Stimulated activated CD4-positive, alpha-beta T cell treated with anti-CD3 and anti-CD28 coated beads, Interleukin-4, amount 100 ng/mL, for 1 hour (primary cell): ENCODE results near the gene MMD2.
A peak's percentile ranks its signal among the peaks of the same experiment; 100 is the strongest.
"Not testable (repeated sequence)": the region's sequence is repeated elsewhere in the genome, so short reads cannot be mapped to it uniquely, and the experiment has no call there.

ENCODE experiments used
- DNase-seq: peaks from one replicate; pipeline ENCODE4 v3.0.0-alpha.2; 2020

Gene MMD2

DNA sequence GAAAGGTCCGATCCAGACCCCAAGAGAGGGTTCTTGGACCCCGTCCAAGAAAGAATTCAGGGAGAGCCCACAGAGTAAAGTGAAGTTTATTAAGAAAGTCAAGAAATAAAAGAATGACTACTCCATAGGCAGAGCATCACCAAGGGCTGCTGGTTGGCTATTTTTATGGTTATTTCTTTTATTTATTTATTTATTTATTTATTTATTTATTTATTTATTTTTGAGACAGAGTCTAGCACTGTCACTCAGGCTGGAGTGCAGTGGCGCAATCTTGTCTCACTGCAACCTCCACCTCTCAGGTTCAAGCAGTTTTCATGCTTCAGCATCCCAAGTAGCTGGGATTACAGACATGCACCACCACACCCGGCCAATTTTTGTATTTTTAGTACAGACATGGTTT is 65.8 kb downstream of the MMD2 start:
- not testable (repeated sequence) for DNase-seq

DNA sequence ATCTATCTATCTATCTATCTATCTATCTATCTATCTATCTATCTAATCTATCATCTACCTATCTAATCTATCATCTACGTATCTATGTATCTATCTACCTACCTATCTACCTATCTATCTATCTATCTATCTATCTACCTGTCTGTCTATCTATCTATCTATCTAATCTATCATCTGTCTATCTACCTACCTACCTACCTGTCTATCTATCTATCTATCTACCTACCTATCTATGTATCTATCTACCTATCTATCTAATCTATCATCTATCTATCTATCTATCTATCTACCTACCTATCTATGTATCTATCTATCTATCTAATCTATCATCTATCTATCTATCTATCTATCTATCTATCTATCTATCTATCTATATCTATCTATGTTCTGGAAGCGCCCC is 67.5 kb downstream of the MMD2 start:
- not testable (repeated sequence) for DNase-seq

DNA sequence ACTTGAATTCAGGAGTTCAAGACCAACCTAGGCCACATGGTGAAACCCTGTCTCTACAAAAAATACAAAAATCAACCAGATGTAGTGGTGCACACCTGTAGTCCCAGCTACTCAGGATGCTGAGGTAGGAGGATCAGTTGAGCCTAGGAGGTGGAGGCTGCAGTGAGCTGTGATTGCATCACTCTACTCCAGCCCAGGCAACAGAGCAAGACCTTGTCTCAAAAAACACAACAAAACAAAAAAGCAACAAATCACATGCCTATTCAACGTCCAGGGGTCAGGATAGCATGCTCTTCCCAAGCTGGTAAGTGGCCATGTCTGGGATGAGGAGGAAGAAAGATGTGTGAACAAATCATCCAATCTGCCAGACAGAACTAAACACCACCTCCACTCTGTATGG is 69.3 kb downstream of the MMD2 start:
- no peak for DNase-seq

DNA sequence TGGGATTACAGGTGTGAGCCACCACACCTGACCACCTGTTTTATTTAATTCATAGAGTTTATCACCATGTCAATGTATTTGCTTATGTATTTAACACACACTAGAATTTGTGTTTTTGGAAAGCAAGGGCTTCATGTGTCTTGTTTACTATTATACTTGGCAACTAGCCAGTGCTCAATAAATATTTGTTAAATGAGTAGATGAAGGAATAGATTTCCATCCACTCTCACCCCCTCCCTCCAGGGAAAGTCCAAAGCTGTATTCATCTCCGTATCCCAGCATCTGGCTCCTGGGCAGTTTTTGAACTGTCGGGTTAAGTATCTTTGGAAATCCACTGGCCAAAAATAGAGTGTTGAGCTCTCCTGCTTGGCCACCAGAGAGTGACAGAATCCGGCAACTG is 70.8 kb downstream of the MMD2 start:
- no peak for DNase-seq

DNA sequence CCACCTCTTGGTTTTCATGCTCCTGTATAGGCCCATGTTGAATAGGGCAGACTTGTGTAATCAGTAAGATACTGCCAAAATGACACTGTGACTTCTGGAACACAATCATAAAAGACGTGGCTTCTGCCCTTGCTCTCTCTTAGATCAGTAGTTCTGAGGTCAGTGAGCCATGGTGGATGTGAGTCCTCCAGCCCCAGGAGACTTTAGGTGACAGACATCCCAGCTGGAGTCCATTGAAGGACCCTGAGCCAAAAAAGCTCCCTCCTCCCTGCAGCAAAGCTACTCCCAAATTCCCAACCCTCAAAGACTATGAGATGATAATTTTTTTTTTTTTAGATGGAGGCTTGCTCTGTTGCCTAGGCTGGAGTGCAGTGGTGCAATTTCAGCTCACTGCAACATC is 72.3 kb downstream of the MMD2 start:
- DNase-seq: no peak

DNA sequence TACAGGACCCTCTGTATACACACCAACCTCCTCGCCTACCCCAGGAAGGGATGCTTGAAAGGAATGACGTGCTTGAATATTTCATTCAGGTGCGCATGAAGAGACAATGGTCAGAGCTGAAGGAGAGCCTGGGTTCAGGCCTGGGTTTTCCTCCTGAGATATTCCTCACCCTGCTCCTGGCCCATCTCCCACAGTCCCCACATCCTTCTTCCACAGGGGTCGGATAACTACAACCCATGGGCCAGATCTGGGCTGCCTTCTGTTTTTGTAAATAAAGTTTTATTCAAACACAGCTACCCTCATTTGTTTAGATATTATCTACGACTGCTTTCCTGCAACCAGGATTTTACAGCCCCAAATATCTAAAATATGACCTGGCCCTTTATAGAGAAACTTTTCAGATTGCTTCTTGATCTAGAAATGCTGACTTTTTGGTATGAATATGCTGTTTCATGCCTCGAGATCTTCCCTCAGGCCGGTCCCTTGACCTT is 73.6 kb downstream of the MMD2 start:
- no peak for DNase-seq

DNA sequence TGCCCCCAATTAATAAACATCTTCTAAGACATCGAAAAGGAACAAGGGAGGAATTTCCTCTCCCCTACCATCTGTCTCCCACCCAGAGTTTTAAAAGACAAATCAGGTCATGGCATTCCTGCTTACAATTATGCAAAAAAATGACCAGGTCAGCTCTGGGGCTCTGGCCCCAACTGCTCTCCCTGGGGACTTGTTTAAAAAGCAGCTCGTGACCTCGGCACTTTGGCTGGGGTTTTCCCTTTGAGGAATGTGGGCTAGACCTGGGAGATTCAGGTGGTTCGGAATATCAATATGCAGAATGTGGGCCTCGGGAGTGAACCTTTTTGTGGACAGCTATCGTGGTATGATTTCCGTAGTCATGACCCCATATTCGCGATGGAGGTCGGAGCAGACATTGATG is 74.8 kb downstream of the MMD2 start:
- DNase-seq: no peak

DNA sequence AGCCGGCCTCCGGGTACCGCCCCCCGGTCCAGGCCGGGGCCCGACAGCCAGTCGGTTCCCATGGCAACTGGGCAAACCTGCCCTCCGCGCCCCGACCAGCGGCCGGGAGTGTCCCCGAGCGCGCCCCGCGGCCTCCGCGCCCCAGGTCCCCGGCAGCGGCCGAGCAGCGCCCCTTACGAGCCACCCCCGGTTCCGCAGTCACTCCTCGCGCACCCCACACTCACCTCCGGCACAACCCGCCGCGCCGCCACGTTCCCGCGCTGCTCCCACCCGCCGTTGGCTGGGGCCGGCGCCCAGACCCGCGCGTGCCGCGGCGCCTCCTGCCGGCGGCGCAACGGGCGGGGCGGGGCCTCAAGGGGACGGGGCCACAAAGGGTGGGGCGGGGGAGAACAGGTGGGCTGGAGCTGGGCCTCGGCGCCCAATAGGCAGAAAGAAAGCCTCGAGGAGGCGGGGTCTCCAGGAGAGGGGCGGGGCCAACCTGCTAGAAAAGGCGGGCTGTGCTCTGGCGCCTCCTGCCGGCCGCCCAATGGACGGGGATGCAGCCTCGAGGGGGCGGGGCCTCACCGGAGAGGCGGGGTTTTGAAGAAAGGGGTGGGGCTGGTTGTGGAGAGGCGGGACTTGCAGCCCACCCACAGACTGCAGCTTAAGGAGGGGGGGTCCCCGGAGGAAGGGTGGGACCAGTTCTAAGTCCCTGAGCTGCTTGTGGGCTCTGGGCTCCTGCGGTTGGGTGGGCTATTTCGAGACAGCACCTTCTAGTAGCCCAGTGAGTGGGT is 75.4 kb downstream of the MMD2 start, which contains the start of gene RADIL:
Gene RADIL, minus strand, starts transcription at position 345 of the 773 bp plus-strand sequence. CDS start 5,577 bp downstream, outside the sequence.
- peak; percentile 89 for DNase-seq

DNA sequence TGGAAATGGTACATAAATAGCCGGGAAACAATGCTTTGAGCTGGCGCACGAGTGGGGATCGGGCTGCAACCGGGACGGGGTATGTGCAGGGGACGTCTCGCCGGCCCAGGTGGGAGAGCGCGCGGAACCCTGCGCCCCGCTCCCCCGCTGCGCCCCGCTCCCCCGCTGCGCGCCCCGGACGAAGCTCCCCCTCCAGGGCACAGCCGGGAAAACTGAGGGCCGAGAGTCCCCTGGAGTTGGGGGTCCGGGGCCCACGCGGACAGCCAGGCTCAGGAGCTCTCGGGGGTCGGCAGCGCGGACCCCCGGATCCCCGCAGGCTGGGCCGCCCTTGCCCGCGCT is 76.0 kb downstream of the MMD2 start:
- DNase-seq: no peak

DNA sequence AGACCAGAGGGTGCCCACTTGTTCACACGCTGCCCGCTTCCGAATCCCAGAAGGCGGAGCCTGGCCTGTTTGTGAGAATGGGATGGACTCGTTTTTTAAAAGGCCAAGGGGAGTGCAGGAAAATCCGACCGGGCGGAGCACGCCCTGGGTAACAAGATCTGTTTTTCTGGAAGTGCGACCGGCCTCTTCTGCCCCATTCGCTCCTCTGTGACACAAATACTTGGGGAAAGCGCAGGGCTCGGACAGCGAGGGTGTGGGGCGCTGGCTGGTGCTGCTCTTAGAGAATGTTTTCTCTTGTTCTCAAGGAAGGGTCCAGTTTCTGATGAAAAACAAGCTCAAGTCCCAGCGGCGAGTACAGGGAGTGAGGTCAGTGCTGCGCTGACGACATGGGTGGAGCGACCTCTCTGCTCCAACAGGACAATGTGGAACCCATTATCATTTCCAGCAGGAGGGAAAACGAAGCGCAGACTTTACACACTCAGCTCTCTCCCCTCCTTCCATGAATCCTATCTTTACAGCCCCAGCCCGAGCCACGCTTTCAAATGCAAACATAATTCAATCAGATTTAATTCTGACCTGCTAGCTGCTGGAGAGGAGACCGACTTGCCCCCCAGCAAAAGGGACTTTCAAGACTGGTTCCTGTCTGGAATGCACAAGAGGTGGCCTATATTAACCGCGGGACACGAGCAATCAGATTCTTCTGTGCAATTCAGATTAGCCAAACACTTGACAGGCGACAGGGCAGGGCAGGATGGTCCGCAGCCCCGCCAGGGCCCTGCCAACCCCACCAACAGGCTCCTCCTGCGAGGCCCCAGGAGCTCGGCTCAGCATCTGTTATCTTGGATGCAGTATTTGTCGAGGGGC is 76.6 kb downstream of the MMD2 start:
- no peak for DNase-seq

DNA sequence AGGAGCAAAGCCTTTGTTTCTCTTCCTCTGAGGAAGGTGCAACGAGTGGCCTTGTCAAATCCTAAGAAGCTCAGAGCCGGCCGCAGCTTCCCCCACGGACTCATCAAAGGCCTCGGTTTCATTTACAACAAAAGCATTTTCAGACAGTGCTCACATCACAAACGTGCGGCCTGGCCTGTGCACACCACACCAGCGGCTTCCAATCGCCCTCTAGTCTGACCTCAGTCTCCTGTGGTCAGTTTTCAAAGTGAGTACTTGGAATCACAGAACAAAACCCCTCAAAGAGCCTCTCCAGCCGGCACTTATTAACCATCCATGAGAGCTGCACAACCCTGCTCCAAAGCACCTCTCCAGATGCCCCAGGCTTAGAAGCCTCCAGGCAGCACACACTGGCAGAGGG is 78.8 kb downstream of the MMD2 start:
- no peak for DNase-seq

DNA sequence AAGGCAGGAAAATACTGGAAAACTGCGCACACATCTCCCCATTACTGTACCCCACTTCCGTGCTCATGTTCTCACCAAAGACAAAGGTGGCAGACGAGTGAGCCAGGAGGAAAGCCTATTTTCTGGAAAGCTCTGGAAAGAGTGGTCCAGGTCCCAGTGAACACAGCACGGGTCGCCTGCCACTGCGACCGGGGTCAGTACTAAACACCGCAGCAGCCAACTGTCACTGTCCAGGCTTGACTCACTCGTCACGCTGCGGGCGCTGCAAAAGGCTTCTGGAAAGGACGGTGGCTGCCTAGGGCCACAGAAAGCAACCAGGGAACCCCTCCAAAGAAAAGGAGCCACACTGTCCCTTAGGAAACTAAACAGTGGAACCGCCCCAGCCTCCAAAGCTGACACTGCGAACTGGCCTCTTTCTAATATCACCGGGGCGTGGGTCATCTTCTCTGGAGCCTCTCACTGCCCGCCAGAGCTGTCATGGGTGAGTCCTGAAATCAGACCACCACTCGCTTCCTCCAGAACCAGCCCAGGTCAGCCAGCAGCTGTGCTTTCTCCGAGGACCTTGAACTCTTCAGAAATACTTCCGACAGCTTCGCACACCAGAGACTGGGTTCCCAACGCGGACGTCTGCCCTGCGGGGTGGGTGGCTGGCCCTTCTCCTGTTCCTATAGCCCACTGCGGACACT is 79.4 kb downstream of the MMD2 start:
- no peak for DNase-seq

DNA sequence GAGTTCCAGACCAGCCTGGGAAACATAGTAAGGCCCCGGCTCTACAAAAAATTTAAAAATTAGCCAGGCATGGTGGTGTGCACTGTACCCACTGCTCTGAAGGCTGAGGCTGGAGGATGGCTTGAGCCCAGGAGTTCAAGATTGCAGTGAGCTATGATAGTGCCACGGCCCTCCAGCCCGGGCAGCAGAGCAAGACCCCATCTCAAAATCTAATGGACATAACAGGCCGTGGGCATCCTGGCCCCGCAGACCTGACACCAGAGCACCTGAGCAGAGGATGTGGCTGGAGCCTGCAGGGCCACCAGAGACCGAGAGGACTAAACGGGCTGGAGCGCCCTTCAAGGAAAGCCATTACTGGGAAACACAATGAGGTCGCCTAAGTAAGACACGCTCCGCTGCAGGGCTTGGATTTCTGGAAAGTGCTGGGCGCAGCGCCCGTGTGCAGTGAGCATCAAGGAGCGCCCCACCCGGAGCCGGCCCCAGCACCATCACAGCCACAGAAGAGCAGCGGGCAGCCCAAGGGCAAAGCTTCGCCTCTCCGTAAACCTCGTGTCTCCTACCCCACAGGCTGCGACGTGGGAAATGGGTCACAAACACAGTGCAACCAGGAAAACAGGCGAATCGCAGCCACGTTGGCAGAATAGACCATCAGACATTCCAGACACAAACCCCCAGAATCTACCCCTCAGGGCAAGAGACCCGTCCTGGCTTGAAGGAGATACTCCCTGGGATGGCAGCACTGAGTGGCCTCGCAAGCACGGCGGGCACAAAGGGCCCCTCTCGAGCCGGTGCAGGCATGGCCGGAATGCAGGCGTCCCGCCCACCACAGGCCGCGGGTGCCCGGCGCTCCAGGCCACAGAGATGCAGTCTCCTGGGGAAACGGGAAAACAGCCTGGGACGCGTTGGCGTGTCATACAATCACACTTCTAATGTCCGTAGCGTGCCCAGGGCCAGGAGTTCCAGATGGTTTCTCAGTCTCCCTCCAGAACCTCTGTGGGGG is 80.4 kb downstream of the MMD2 start:
- DNase-seq: no peak

DNA sequence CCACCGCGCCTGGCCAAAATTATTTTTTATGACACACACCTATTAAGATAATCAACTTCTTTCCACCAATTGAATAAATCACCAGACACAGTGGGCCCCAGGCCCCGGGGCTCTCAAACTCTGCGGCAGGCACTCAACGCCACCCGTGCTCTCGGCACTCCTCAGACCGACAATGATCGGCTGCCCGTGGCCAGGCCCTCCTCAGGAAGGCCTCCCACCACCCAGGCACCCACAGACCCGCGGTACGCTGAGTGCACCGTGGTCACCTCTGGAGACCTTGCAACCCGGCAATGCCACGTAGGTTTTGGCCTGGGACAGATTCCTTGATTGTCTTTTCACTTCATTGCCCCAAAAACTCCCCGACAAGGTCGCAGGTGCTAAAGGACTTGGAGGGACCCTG is 82.4 kb downstream of the MMD2 start:
- DNase-seq: no peak

DNA sequence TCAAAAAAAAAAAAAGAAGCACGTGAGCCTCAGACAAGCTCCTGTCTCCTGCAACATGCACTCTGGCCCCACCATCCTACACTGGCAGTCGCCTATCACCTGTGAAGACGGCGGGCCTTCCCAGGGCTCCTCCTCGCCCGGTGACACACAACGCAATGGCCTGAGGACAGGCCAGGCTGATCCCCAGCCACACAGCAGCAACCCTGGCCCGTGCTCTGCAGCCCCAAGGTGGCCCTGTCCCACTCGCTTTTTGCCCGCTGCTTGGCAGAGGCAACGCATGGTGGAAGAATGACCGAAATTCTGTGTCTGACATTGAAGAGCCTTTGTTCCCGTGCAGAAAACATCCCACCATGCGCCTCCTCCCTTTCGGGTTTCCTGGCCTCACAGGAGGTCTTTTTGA is 83.6 kb downstream of the MMD2 start:
- no peak for DNase-seq

DNA sequence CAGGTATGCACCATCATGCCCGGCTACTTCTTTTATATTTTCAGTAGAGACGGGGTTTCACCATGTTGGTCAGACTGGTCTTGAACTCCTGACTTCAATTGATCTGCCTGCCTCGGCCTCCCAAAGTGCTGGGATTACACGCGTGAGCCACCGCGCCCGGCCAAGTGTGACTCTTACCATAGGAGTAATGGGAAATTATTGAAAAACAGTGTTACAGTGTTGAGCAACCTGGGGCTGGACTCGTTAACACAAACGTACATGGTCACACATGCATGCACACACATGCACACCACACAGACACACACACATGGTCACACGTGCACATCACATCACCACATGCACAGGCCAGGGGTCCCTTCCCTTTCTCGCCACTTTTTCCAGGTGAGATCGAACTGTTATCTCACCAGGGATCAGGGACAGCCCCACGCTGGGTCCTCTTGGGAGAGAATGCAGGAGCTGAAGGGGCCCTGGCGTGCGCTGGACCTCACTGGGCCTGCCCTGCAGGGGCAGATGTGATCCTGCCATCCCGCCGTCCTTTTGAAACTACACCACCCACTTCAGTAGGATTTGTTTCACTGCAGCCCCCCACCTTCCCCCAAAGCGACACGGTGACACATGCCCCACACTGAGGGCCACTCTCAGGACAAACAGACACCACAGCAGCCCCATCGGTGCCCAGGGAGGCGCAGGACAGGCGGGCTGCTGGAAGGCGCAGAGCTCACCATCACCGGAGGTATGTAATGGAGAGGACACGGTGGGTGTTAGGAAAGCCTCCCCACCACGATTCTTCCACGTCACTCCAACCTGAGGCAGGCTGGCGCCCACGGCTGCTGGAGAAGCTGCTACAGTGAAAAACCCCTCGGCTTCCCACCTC is 85.7 kb downstream of the MMD2 start:
- no peak for DNase-seq

DNA sequence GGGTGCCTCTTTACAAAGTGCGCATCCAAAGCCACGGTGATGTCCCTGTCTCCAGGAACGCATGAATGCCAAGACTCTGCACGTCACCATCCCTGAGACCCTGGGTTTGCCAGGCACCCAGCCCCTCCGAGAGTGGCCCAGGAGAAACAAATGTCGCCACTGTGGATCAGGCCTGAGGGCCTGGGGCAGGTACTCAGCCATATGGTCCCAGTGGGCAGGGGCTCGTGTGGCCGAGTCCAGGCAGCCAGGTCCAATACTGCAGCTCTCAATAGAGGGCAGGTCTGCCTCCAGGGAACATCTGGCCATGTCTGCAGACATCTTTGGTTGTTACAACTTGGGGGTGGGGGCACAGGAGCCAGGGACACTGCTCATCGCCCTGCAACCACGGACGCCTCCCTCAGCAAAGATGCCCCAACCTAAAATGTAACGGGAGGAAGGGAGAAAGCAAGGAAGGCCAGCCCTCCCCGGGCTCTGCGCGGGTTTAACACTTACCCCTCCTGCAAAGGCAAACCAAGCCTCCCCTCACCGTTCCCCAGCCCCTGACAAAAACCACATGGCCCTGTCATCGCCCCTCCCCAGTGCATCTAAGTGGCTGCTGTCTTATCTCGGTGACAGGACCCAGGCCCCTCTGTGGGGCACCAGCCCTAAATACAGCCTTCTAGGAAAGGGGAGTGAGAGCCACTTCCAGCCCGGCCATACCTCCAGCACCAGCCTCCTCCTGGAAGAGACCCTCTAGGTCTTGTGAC is 86.9 kb downstream of the MMD2 start:
- no peak for DNase-seq

DNA sequence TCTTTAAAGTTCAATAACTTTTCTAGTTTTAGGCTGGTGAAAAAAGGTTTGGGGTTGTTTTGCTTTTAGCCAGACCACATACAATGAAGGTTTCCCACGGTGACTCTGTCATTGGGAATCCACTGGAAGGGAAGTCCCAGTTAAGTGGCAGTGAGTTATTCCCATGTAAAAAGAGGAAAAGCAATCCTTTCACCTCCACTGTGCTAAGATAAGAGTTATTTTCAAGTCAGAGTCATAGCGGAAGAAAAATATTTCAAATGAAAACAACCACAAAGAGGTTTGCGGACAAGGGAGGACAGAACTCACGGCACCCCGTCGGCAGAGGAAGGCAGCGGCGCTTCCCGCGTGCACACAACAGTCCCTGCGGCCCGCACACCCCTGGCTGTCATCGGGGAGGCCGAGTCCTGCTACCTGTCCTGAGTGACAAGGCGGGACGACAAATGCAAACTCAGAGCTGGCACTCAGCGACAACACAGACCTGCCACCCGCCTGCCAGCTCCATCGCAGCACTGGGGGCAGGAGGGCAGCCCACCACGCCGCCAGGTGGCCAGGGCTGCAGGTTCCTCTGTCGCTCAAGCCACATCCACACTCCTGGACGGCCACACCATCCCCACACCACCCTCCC is 87.8 kb downstream of the MMD2 start:
- no peak for DNase-seq

DNA sequence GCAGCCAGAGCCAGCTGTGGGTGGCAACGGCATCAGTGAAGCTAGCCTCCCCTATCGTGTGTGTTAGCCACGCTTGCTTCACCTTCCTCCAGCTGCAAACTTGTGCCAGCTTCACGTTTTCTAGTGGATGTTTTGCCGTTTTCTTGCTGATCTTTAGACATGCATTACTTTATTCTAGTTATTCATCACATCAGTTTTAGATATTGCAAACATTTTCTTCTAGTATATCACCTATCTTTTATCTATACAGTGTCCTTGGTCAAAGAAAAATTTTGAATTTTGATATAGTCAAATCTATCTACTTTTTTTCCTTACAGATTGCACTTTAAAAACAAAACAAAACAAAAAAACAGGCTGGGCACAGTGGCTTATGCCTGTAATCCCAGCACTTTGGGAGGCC is 90.5 kb downstream of the MMD2 start:
- DNase-seq: no peak
